Kidney tubule cell (primary cell): ENCODE results near the gene CANX.
"Not testable (repeated sequence)": the region's sequence is repeated elsewhere in the genome, so short reads cannot be mapped to it uniquely, and the experiment has no call there.

Source experiments
- DNase-seq: peaks from one replicate; pipeline ENCODE4 v3.0.0-alpha.2; 2018; ENCODE audit warnings: low spot score

CANX gene

DNA sequence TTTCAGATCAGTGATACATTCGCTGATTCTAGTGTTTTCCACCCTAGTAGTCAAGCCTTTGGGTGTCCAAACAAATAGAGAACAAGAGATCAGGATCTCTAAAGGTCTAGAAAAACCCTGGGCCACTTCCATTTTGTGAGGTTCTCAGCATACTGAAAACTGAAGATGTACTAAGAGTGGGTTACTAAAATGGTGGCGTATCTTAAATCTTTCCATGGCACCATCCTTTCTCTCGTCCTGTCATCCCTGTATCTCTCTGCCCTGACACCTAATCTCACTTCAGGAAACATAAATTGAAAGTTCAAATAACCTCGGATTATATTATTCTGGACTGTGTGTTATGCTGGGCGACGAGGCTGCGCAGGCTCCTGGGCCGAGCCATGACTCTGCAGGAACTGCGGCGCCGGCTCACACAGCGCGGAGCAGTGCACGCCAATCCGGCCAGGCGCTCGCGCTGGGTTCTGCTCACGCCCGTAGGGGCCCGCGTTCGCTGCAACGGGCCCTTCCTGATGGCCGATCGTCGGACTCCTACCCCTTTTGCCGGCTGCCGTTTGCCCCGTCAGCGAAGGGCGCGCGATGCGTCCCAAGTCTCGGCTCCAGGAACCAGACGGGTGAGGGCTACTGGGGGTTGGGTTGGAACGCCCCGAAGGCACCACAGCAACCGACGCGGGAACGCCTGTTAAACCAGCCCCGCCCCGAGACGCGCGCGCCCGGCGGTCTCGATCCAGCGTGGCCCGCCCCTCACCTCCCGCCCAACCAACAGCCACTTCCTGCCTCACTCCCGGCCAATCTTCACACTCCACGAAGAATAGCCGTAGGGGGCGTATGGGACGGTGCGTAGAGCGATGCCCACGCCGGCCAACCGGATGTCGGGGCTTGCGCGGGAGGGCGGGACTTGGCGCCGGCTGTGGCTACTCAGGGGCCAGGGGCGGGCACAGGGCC lies 503 bp upstream of the CANX start:
- DNase-seq: peak; percentile 100

DNA sequence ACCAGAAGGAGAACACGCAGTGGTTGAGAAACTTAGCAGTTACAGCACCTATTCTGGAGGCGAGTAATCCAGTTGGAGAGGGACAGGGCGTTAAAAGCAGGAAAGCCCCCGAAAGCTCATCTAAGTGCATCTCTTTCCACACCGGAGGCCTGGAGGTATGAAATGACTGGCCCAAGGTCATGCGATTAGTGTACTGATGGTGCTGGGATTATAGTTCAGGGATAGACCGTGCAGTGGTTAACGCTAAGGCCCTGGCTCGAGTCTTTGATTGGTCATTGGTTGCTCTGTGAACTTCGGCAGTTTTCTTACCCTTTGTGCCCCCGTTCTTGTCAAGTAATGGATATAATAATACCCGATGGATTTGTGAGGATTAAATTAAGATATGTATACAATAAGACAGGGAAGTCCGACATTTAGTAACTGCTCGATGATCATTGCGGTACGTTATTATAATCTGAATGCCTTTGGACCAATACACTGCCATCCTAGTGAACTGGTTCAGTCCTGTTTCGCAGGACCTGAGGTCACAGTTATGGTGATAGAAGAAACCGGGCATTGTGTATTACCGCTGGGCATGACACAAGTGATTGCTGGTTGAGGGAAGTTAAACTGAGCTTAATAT lies 960 bp downstream of the CANX start:
- DNase-seq: peak; percentile 48

DNA sequence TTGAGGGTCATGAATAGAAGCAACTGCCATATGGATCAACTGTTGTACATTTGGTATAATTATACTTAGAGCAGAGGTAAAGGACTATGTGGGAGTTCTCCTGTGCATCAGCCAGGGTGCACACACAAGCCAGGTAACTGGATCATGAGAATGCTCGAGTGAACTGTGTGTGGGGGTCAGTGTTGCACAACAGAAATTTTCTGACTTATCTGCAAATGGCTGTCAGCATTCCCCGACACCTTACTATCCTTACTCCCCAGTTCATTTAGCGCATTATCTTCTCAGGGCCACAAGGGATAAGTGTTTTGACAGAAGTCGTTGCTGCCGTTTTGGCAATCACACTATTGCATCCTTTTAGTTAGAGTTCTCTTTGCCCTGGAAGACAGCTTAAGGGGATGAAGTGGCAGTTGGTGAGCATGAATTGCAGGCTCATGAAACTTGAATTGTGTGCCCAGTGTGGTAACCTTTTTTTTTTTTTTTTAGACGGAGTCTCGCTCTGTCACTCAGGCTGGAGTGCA lies 1.7 kb downstream of the CANX start:
- DNase-seq: peak; percentile 35

DNA sequence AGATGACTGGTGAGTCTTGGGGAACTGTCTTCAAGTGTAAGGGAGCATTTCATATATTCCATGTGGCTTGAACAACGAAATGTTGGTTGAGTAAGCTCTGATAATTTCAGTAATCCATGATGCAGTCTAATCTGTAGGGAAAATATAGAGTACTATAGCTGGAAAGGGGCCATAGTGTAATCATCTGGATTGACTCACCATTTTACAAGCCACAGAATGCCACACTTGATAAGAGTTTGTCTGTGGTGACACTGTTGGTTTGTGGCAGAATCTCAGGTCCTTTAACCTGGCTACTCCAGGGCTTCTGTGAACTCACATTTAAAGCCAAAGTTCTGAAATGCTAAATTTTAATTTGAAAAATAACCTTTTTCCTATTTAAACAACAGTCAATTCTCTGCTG lies 17.5 kb downstream of the CANX start:
- DNase-seq: no peak

DNA sequence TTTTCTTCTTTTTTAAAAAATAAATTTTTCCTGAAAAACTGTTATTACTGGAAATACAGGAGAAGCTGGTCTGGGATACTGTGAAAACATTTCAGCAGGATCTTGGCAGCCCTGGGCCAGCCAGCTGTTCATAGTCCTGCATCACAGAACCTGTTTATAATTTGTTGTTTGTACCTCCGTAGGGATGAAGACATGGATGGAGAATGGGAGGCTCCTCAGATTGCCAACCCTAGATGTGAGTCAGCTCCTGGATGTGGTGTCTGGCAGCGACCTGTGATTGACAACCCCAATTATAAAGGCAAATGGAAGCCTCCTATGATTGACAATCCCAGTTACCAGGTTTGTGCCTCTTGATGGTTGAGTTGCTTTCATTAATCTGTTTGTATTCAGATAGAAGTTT lies 21.5 kb downstream of the CANX start:
- no peak for DNase-seq

DNA sequence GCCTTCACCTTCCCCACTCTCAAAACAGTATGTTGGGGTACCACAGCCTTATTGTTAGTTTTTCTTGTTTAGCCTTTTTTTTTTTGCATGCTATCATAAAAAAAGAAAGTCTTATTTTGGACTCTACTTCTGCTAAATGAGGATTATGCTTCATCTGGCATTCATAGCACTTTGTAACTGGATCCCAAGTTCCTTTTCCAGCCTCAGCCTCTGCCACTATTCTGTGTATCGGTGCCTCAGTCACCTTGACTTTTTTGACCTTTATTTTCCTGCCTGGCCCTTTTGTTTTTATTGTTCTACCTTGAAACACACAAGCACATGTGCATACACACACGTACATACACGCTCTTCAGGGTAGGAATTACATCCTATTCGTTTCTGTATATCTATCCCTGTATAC lies 25.4 kb downstream of the CANX start:
- DNase-seq: no peak

DNA sequence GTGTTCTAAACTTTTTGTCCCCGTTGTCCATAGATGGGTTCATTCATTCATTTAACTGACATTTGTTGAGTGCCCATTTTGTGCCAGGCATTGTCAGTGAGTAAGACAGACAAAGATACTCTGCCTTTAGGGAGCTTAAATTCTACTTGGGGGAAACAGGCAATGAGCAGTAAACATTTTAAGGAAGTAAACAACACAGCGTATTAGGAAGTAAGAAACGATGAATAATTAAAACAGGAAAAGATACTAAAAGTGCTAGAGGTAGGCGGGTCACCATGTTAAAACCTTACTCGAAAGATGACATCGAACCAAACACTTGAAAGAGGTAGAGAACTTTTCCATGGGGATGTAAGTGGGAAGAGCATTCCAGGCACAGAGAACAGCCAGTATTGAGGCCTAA lies 28.3 kb downstream of the CANX start:
- no peak for DNase-seq

DNA sequence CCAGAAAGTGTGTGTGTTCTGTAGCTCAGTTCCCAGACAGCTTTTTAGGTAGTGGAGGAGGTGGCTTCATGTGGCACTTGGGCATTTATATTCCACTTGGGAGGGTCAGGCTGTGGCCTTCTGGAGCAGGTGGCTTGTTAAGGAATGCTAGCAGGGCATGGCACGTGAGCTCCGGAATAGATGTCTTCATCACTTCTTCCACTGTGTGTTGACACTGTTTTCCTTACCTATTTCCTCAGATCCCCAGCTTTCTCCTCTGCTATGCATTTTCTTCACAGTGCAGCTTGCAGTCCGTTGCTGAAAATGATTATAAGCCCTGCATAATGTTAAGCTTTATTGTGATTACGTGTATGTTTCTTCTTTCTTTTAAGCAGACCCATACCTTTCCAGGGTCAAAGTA lies 30.5 kb downstream of the CANX start:
- DNase-seq: no peak

DNA sequence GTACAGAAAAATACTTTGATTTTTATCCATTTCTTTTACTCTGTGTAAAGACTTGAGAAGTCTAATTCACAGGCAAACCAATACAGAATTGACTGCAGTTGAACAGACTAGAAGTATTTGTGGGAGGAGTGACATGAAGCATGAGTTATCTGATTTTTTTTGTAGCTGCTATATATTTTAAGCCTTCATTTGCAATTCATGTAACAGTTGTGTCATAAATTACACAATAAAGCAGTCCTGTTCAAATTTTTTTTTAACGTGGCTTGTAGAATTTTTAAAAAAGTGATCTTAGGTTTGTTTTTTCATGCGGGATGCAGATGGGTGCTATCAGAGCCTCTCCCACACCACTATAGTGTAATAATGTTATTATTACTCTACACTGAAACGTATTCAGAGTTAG lies 31.0 kb downstream of the CANX start:
- no peak for DNase-seq

DNA sequence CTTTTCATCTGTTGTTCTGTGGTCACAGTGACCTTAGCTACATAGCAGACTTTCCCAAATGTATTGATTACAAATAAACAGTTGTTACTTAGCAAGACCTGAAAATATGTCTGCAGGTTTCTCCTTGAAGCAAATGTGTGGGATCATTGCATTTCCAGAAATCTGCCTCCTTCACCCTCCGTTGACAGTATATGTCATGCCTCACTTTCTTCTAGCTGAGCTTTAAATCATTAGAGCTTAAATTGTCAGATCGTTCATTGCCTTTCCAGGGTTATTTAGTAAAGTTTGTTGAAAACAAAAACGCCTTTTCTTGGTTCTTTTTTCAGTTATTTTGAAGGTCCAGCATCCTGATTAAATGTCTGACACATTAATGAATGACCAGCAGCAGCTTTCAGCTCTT lies 31.6 kb downstream of the CANX start:
- no peak for DNase-seq

DNA sequence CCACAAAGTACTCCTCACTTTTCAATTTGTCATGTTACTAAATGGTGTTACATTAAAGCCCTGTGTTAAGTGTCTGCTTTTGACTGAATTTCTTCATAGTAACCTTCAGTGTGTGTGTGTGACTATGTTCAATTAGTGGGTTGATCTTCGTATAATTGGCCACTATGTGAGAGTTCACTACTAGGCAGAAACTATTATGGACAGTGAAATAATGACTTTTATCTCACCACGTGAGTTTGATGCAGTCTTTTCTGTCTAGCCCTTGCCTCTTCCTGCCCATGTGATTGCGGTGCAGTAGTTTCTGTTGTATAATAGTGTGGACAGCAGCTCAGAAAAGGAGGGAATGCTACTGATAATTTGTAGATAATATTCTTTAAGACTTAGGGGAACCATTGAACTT lies 32.1 kb downstream of the CANX start:
- DNase-seq: no peak

DNA sequence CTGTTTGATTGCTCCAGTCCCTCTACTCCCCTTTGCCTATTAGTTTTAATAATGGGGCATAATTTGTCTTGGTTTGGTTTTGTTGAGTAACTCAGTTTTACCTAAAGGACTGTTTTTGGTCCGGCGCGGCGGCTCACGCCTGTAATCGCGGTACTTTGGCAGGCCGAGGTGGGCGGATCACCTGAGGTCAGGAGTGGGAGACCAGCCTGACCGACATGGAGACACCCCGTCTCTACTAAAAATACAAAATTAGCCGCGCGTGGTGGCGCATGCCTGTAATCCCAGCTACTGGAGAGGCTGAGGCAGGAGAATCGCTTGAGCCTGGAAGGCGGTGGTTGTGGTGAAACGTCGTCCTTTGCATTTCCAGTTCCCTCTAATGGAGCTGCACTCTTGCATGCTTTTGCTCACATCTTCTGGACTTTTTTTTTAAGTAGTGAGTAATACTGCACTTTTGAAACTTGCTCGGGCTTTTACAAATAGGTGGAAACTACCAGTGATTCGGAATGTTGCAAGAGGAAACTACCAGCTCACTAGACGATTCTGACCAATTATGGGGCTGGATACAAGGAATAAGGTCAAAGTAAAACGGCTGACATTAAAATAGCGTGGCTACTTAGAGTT lies 33.1 kb downstream of the CANX start:
- no peak for DNase-seq

DNA sequence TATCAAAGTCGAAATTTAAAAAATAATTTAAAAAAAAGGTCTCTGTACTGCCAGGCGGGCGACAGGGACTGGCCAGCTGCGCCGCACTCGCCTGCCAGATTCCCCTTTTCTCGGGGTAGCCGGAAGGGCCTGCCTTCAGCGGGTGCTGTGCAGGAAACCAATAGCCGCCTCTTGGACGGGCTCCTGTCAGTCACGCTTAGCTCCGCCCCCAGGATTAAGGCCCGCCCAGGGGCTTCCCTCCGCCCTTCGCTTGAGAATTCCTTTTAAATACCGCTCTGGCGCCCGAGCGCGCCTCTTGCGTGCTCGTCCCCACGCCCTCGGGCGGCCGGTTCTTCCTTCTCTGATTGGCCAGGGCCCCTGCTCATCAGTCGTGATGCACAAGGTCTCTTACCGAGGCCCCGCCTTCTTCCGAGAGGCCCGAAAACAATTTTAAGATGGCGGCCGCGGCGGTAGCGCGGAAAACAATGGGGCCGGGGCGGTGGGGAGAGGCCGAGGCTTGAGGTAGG lies 33.7 kb downstream of the CANX start, which contains the start of gene MAML1:
TSS of gene MAML1 (plus strand) at position 411 of the 506 bp plus-strand sequence. CDS start 291 bp downstream, outside the sequence.
- DNase-seq: peak; percentile 100

DNA sequence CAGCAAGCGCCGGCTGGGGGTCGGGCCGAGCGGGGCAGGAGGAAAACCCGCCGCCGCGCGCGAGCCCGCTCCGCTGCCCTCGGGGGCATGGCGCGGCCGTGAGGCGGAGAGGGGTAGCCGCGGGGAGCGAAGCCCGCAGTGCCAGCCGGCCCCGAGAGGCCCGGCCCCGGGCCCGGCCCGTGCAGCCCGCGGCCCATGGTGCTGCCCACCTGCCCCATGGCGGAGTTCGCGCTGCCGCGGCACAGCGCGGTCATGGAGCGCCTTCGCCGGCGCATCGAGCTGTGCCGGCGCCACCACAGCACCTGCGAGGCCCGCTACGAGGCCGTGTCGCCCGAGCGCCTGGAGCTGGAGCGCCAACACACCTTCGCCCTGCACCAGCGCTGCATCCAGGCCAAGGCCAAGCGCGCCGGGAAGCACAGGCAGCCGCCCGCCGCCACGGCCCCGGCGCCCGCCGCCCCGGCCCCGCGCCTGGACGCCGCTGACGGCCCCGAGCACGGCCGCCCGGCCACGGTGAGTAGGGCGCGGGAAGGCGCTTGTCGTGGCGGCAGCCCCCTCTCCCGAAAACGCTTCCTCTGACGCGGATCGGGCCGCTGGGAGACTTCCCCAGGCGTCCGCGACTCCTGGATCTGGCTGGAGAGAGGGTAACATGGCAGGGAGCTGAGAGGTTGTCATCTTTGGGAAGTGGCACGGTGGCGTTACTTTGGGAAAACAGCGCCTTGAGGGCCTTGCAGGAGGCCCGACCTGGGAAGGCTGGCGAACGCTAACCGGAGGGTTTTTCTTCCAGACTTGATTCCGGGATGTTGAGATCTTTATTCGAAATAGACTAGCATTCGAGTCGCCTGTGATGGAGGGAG lies 34.4 kb downstream of the CANX start:
- peak; percentile 50 for DNase-seq

DNA sequence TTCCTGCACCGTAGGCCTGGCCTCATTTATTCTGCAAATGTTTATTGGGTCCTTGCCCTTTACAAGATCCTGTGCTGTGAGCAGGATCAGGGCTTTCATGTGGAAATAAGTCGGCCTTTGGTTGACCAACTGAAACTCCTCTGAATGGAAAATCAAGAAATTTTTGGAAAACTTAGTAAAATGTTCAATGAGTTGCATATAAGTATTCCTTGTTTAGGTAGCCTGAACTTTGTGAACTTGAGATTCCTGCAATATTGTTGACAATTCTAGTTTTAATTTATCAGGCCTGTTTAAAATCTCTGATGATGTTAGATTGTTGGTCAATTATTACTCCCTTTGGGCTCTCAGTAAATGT lies 35.0 kb downstream of the CANX start:
- no peak for DNase-seq

DNA sequence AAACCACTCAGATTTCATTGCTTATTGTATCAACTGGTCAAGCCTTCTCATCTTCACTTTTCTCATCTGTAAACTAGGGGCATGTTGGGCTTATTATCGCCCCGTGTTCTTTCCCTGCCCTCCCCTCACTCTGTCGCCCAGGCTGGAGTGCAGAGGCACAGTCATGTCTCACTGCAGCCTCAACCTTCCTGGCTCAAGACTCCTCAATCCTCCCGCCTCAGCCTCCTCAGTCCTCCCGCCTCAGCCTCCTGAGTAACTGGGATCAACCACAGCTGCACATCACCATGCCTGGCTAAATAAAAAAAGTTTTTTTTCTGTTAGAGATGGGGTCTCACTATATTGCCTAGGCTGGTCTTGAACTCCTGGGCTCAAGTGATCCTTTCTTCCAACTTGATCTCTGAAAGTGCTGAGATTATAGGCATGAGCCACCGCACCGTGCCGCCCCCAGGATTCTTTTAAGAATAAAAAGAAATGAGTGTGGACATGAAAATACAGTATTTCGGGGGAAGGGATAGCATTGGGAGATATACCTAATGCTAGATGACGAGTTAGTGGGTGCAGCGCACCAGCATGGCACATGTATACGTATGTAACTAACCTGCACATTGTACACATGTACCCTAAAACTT lies 35.9 kb downstream of the CANX start:
- no peak for DNase-seq

DNA sequence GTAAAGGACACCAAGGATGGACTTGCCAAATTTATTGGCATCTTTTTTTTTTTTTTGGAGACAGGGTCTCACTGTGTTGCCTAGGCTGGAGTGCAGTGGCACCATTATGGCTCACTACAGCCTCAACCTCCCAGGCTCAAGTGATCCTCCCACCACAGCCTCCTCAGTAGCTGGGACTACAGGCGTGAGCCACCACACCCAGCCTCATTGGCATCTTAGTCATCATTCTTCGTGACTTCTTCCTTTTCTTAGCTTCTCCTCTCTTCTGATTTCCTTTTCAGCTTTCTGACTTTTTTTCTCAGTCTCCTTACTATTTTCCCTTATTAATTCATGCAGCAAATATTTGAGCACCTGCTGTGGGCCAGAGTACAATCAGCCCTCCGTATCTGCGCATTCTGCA lies 40.0 kb downstream of the CANX start:
- no peak for DNase-seq

DNA sequence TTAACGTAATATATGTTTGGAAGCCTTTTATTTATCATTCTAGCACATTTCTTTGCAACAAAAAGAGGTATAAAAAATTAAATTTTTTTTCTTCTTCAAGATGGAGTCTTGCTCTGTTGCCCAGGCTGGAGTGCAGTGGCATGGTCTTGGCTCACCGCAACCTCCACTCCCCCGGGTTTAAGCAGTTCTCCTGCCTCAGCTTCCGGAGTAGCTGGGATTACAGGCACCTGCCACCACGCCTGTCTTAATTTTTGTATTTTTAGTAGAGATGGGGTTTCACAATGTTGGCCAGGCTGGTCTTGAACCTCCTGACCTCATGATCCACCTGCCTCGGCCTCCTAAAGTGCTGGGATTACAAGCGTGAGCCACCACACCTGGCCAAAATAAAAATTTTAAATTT lies 45.3 kb downstream of the CANX start:
- not testable (repeated sequence) for DNase-seq

DNA sequence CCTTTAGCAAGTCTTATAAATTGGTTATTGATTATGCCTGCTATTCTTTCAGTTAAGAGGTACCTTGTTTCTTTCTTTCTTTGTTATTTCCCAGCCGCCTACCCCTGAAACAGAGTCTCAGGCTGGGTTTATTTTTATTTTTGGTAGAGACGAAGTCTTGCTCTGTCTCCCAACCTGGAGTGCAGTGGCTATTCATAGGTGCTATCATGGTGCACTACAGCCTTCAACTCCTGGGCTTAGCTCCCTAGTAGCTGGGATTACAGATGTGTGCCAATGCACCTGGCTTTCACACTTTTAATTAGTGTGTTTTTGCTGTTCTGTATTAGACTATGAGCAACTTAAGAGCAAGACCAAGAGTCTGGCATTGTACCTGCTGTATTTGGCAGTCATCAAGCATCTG lies 48.1 kb downstream of the CANX start:
- no peak for DNase-seq

DNA sequence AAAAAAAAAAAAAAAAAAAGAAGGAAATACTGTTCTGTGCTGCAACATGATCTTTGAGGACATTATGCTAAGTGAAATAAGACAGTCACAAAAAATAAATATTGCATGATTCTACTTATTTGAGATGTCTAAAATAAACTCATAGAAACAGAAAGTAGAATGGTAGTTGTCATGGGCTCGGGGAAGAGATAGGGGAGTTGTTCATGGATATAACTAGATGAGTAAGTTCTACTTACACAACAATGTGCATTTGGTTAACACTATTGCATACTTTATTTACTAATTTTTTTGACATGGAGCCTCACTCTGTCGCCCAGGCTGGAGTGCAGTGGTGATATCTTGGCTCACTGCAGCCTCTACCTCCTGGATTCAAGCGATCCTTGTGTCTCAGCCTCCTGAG lies 49.0 kb downstream of the CANX start:
- no peak for DNase-seq

DNA sequence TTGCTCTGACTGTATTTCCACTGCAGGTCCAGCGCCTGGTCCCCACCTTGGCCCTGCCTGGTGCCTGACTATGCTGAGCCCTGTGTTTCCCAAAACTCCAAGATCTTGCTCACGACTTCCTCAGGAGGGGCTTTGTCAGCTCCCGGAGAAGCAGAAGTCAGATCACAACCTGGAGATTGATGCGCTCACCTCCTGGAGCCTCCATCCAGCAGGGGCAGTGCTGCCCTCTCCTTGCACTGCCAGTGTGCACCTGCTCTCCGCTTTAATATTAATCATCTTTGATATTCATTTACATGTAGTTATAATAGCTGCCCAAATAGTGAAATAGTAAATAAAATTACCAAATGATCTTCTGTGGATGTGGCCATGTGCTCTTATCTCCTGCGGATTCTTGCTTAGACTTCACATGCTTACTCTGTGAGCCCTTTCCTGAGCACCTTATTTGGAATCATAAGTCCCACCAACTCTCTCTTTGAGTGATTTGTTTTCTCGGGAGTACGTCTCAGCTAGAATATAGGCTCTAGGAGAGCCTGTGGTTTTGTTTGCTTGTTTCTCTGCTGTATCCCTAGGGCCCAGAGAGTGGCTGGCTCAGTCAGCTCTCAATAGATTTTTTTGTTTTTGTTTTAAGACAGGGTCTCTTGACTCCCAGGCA lies 51.2 kb downstream of the CANX start:
- no peak for DNase-seq
